Measurements from ENCODE around the gene GDF2. TPM values are rescaled to one million over a fixed set of nuclear protein-coding genes. Genes with fewer than 3 reads are reported as not detected.

Gene GDF2
- total and polyA plus RNA-seq, 2 experiments from 2014 or later = 0.39 TPM; not detected in 1

GRCh38 chr10:47286116-47286505 lies 36.1 kb upstream of the GDF2 start:
- TF ChIP-seq CTCF (IDR thresholded peaks at IDR 0.05; ENCODE audit: poor library complexity) = no peak
- TF ChIP-seq EZH2phosphoT487 (IDR thresholded peaks at IDR 0.05; ENCODE audit: low read depth, severe bottlenecking, unreplicated experiment) = no peak
- no peak for TF ChIP-seq EZH2 (IDR thresholded peaks at IDR 0.05; ENCODE audit: borderline replicate concordance)
- H3K79me2 ChIP-seq = no peaks in the 10 kb centered on the region
- 74% methylated on average over 4 of the region's 4 CpGs for WGBS (ENCODE audit: low lambda C conversion rate, missing lambda C conversion rate)
- H3K36me3 ChIP-seq (replicated peaks; ENCODE audit: insufficient read depth, low read depth) = no peaks in the 10 kb centered on the region
- H3K27me3 ChIP-seq = peaks cover 27% of the 10 kb centered on the region
- no peak overlapping the region for H3K27ac ChIP-seq
- no peak overlapping the region for H3K4me3 ChIP-seq
- H3K4me2 ChIP-seq = no peak overlapping the region
- H3K4me1 ChIP-seq (ENCODE audit: insufficient read depth) = peaks cover 5% of the 10 kb centered on the region
- no peaks in the 10 kb centered on the region for H3K9me3 ChIP-seq (ENCODE audit: low read depth)
- H2AFZ ChIP-seq = no peak overlapping the region
- no peak for DNase-seq (ENCODE audit: low spot score)
- H4K20me1 ChIP-seq (ENCODE audit: insufficient read depth, poor library complexity, severe bottlenecking) = no peaks in the 10 kb centered on the region
- H3K9me2 ChIP-seq (replicated peaks; ENCODE audit: insufficient read depth) = no peaks in the 10 kb centered on the region

GRCh38 chr10:47286591-47287315 lies 35.5 kb upstream of the GDF2 start:
- Histone ChIP-seq H2AFZ (no peak overlapping the region), H3K4me2 (no peak overlapping the region), H4K20me1 (ENCODE audit: insufficient read depth, poor library complexity, severe bottlenecking) (no peaks in the 10 kb centered on the region), H3K79me2 (no peaks in the 10 kb centered on the region), H3K27me3 (peaks cover 27% of the 10 kb centered on the region), H3K4me3 (no peak overlapping the region), H3K36me3 (replicated peaks; ENCODE audit: insufficient read depth, low read depth) (no peaks in the 10 kb centered on the region), H3K9me3 (ENCODE audit: low read depth) (no peaks in the 10 kb centered on the region), H3K4me1 (ENCODE audit: insufficient read depth) (peaks cover 5% of the 10 kb centered on the region), H3K27ac (no peak overlapping the region), H3K9me2 (replicated peaks; ENCODE audit: insufficient read depth) (no peaks in the 10 kb centered on the region)
- WGBS (ENCODE audit: low lambda C conversion rate, missing lambda C conversion rate) = 88% methylated on average over 4 of the region's 4 CpGs
- TF ChIP-seq EZH2 (IDR thresholded peaks at IDR 0.05; ENCODE audit: borderline replicate concordance) = no peak
- no peak for TF ChIP-seq CTCF (IDR thresholded peaks at IDR 0.05; ENCODE audit: poor library complexity)
- no peak for TF ChIP-seq EZH2phosphoT487 (IDR thresholded peaks at IDR 0.05; ENCODE audit: low read depth, severe bottlenecking, unreplicated experiment)
- DNase-seq (ENCODE audit: low spot score) = no peak

- peaks cover 27% of the 10 kb centered on the region for H3K27me3 ChIP-seq
- H3K4me2 ChIP-seq = no peak overlapping the region
- no peaks in the 10 kb centered on the region for H3K9me2 ChIP-seq (replicated peaks; ENCODE audit: insufficient read depth)
- WGBS (ENCODE audit: low lambda C conversion rate, missing lambda C conversion rate) = 64% methylated on average over 12 of the region's 12 CpGs
- no peaks in the 10 kb centered on the region for H3K9me3 ChIP-seq (ENCODE audit: low read depth)
- no peak overlapping the region for H3K4me3 ChIP-seq
- no peak overlapping the region for H2AFZ ChIP-seq
- peak; percentile 25 for DNase-seq (ENCODE audit: low spot score)
- no peaks in the 10 kb centered on the region for H3K79me2 ChIP-seq
- H3K36me3 ChIP-seq (replicated peaks; ENCODE audit: insufficient read depth, low read depth) = no peaks in the 10 kb centered on the region
- H4K20me1 ChIP-seq (ENCODE audit: insufficient read depth, poor library complexity, severe bottlenecking) = no peaks in the 10 kb centered on the region
- no peak overlapping the region for H3K27ac ChIP-seq
- H3K4me1 ChIP-seq (ENCODE audit: insufficient read depth) = peaks cover 5% of the 10 kb centered on the region
- TF ChIP-seq EZH2phosphoT487 (IDR thresholded peaks at IDR 0.05; ENCODE audit: low read depth, severe bottlenecking, unreplicated experiment) (no peak), EZH2 (IDR thresholded peaks at IDR 0.05; ENCODE audit: borderline replicate concordance) (no peak), CTCF (IDR thresholded peaks at IDR 0.05; ENCODE audit: poor library complexity) (no peak)
These were observed 34.9 kb upstream of the GDF2 start for GRCh38 chr10:47287365-47287802.
